HG03064 (cell line): ENCODE results near the gene BAZ2B.
A peak's percentile ranks its signal among the peaks of the same experiment; 100 is the strongest.
"Not testable (repeated sequence)": the region's sequence is repeated elsewhere in the genome, so short reads cannot be mapped to it uniquely, and the experiment has no call there.

Experiments used
- ATAC-seq: cut with Tn5 transposase; IDR thresholded peaks from one replicate; pipeline ENCODE4 v1.9.1; 2021; ENCODE audit warnings: low read depth; ENCODE audit not compliant: unreplicated experiment

The BAZ2B gene

GRCh38 chr2:159362816-159363251 is 253.5 kb downstream of the BAZ2B start:
- no peak for ATAC-seq

DNA sequence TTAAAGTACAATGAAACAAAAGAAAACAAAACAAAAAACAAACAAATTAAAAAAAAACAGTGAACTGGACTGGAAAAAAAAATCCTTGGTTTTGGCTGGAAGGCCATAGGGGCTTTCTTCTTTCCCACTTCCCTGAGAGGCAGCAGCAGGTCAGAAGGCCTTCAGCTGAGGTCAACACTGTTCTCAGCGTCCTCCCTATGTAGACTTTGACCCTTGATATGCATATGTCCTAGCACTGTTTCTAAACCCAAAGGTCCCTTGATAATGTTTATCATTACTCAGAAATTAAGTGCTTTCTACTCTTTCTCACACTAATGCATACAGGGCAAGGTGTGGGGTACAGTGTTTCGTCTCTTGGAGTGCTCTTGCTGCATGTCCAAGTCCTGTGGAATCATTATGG is 254.3 kb downstream of the BAZ2B start:
- ATAC-seq, result no peak

DNA sequence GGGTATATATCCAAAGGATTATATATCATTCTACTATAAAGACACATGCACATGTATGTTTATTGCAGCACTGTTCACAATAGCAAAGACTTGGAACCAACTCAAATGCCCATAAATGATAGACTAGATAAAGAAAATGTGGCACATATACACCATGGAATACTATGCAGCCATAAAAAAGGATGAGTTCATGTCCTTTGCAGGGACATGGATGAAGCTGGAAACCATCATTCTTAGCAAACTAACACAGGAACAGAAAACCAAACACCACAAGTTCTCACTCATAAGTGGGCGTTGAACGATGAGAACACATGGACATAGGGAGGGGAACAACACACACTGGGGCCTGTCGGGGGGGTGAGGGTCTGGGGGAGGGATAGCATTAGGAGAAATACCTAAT is 254.7 kb downstream of the BAZ2B start:
- not testable (repeated sequence) for ATAC-seq

DNA sequence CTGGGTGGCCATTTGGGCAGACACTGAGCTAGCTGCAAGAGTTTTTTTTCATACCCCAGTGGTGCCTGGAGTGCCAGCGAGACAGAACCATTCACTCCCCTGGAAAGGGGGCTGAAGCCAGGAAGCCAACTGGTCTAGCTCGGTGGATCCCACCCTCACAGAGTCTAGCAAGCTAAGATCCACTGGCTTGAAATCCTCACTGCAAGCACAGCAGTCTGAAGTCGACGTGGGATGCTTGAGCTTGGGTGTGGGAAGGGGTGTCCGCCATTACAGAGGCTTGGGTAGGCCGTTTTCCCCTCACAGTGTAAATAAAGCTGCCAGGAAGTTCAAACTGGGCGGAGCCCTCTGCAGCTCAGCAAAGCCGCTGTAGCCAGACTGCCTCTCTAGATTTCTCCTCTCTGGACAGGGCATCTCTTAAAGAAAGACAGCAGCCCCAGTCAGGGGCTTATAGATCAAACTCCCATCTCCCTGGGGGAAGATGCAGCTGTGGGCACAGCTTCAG is 260.2 kb downstream of the BAZ2B start:
- ATAC-seq, result no peak

GRCh38 chr2:159351977-159352376 is 264.4 kb downstream of the BAZ2B start:
- no peak for ATAC-seq

DNA sequence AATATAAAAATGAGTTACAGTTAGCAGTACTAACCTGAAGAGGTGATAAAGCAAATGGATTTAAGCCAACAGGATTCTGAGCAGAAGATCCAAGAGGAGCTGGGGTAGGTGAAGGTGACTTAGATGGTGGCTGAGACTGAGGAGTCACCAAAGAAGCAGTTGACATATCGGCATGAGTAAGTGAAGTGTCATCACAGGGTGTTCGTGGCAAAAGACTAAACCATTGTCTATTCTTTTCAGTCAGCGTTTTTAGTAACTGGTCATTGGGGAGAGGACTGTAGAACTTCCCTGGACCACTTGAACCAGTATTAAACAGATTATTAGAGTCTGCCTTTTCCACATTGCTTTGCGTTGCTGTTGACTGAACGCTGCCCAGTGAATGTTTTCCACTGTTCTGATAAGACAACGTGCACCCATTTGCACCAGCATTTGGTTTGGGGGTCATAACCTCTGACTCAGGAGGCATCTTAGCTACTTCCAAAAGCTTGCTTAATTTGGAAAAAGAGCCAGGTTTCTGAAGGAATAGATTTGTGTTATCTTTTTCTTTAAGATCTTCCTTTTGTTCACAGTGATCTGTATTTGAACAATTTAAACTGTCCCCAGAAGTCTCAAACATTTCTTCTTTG is 266.6 kb downstream of the BAZ2B start:
- no peak for ATAC-seq

DNA sequence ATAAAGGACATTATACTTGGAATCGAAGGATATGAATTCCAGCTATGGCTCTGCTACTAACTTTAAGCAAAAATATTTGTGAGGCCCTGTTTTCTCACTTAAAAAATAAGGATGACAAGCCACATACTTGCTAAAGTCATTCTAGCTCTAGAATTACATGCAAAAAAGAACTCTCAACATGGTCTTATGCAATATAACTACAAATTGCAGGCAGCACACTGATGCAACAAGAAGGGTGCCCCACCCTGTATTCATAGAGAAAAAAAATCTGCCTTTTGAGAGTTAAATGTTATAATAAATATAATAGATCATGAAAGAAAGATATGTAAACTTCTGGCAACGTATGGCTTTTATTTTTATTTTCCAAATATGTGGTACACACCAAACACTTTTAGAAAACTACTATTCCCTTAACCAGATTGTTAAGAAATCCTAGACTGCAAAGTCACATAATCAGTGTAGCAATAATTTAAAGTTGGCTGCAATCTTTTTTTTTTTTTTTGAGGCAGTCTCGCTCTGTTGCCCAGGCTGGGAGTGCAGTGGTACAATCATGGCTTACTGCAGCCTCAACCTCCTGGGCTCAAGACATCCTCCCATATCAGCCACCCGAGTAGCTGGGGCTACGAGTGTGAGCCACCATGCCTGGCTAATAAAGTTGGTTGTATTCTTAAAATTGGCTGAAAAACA is 289.6 kb downstream of the BAZ2B start:
- ATAC-seq, result no peak

DNA sequence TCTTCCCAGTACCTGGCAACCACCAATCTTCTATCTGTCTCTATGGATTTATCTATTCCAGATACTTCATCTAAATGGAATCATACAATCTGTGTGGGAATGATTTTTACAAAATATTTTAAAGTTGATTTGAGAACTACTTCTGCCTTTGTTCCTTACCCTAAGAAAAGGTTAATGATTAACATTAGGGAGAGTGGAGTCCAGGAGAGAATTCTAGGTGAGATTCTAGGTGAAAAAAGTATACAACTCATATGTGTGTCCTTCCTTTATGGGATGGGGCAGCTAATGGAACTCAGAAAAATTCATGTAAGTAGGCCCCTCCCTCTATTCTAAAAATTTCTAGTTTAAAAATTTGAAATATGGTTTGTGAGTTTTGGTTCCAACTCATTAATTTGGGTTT is 293.9 kb downstream of the BAZ2B start:
- no peak for ATAC-seq

DNA sequence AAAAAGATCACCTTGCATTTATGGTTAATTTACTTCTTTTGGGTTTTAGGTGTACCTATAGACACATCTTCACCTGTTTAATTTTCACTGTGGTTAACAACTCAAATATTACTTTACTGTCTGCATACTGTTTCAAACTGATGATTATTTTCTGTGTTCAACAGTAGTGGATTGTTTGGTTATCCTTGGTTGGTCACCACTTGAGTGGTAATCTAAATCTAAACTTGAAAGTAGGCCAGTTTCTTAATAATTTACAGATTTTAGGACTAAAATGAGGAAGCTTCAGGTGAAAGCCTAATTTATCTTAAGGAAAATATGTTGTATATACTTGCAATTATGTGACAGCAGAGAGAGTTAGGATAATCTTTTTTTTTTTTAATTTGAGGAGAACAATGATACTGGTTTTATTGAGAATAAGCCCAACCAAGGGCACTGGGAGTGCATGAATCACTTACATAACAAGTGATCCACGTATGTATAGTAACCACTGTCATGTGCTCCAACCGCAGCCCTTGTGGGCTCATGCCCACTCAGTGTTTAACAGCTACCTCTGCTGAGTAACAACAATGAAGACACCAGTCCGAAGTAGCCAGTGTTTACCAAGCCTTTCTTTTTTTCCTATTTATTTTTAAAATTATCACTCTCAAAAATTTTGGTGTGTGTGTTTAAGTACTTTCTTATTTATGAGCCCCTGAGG is 298.8 kb downstream of the BAZ2B start:
- peak; percentile 73 for ATAC-seq

GRCh38 chr2:159307942-159308341 is 308.4 kb downstream of the BAZ2B start:
- no peak for ATAC-seq

GRCh38 chr2:159300586-159300985 is 315.8 kb downstream of the BAZ2B start:
- no peak for ATAC-seq

GRCh38 chr2:159298967-159299366 is 317.4 kb downstream of the BAZ2B start:
- ATAC-seq, result no peak

- ATAC-seq, result no peak
Observed at GRCh38 chr2:159297042-159297707, 319.2 kb downstream of the BAZ2B start.

- ATAC-seq, result no peak
Observed at GRCh38 chr2:159292157-159292556, 324.2 kb downstream of the BAZ2B start.

GRCh38 chr2:159290289-159290907 is 325.9 kb downstream of the BAZ2B start:
- no peak for ATAC-seq

GRCh38 chr2:159287733-159288132 is 328.6 kb downstream of the BAZ2B start:
- ATAC-seq, result no peak

DNA sequence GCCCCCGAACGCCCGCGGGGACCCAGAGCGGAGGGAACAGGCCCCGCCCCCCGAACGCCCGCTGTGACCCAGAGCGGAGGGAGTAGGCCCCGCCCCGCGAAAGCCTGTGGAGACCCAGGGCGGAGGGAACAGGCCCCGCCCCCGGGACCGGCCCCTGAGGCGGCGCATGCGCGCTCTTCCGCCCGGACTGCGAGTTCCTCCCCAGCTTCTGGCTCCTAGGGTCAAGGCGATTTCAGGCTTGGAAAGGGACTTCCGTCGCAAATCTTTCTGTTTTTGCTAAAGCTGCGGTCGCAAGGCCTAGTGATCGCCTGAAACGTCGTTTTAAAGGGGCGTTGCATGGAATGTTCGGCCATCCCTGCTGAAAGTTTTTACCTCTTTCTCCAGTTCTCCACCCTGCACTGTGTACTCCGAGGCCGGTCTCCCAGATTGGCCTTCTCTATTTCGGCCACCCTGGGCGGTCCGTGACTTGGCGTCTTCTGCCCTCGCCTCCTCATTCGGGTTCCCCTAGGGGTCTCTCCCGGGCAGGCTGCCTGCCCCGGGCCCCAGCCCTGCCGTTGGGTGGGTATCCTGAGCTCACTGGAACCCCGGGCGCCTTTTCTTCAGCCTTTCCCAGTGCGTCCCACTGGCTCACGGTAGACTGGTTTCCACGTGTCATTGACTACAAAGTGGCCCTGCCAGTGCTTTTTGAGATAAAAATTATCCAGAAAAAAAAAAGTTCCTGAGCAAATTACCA is 329.5 kb downstream of the BAZ2B start:
- peak; percentile 84 for ATAC-seq

GRCh38 chr2:159285929-159286708 is 330.2 kb downstream of the BAZ2B start, which contains the start of gene WDSUB1:
TSS of gene WDSUB1 (minus strand) at chr2:159286703. CDS start at chr2:159283069, 3,634 bp downstream.
- peak; percentile 7 for ATAC-seq

GRCh38 chr2:159285433-159285832 is 330.9 kb downstream of the BAZ2B start:
- ATAC-seq, result no peak
